Activated CD8-positive, alpha-beta memory T cell treated with anti-CD3 and anti-CD28 coated beads for 4 hours (primary cell): ENCODE measurements around the gene ANKS1B.
"Not testable (repeated sequence)": the region's sequence is repeated elsewhere in the genome, so short reads cannot be mapped to it uniquely, and the experiment has no call there.

ENCODE experiments used
- DNase-seq, 2 donors: peaks; one replicate each; pipeline ENCODE4 v3.0.0-alpha.2; 2020; ENCODE audit warnings: low read depth in 2 of 2

Gene ANKS1B

DNA sequence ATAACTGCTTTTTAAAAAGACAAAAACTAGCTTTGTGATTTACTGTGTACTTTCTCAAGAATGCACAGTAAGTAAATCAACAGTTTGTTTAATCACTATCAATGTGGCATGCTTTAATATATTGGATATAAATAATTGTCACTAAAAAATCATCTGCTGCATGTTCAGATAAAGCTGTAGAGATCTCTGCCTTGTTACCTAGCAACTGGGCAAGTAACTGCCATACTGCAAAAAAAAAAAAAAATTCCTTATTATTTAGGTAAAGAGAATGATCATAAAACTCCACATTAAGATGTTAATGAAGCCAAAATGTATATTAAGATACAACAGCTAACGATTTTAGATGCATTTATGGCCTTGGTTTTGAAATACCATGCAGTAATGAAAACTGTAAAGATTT, 1102.2 kb downstream of the ANKS1B start:
- no peak for DNase-seq

- no peak for DNase-seq
Measured at GRCh38 chr12:98873776-98874175, 1111.0 kb downstream of the ANKS1B start.

DNA sequence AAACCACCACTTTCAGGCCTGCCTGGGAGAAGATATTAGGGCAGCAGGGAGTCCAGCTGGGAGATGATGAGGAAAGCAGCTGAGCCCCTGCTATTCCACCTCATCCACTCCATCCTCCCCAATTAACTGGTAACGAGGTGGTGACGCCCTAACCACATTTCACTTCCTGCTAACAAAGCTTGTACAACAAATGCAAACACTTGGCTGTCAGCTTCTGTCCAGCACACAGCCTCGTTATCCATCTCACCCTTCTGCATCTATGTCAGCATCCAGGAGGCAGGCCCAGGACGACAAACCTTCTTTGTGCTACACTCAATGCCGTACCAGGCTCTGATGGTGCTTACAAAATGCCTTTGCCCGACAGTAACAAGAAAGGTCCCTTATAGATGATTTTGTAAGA, 1114.2 kb downstream of the ANKS1B start:
- no peak for DNase-seq

GRCh38 chr12:98869886-98870503, 1114.7 kb downstream of the ANKS1B start:
- DNase-seq: no peak

DNA sequence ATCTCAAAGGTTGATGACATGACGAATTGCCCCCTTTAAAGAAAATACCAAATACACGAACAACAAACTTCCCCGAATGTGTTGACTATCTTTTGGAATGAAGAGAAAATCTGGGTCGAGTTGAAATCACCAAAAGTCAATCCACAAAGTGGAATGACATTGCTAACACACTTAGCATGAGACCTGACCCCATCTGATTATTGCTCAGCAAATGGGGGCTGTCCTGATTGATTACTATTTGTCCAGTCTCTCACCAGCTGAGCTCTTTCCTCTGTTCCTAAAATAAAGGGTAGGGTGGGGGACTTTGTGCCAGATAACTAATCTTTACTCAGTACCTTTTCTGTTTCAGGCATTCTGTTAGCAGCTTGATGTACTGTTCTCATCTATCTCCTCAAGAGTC, 1116.2 kb downstream of the ANKS1B start:
- no peak for DNase-seq

DNA sequence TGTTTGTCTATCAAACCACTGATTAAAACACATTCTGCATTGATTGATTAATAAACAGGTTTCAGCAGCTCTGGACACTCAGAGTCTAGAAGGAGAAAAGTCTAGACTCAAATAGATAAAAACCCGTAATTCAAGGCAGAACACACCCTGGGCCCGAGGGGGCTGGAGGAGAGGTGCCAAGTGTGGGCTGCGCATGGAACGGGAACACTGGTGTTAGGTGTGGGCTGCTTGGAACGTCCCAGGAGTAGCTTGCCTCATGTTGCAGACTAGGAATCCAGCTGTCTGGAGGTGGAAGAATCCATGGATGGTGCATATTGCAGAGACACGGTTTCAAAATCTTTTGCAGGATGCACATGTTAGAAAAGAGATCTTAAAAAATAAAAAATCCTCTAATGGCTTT, 1116.7 kb downstream of the ANKS1B start:
- DNase-seq: no peak

DNA sequence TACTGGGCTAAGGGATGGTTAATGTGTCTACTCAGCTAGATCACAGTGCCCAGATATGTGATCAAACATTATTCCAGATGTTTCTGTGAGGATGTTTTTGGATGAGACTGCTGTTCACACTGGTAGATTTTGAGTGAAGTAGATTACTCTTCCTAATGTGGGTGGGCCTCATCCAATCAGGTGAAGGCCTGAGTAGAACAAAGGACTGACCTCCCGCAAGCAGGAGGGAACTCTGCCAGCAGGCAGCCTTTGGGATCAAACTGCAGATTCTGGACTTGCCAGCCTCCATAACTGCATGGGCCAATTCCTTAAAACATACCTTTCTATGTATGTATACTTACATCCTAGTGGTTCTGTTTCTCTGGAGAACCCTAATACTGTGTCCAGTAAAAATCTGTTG, 1120.4 kb downstream of the ANKS1B start:
- DNase-seq: no peak

DNA sequence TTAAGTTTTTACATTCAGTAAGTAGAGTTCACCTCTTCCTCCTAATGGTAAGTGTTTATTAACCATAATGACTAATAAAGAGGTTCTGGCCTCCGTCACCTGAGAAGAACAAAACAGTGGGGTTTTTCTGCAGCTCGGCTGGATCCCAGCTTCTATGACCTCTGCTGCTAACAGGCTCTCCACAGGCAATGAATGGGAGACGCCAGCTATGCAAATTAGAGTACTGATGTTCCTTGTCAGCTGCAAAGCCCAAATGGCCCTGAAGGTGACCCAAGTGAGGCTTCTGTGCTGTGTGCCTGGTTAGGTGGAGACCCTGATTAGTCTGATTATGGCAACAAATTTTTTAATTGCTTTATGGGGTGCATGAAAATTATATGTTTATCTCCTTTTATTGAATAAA, 1121.6 kb downstream of the ANKS1B start:
- no peak for DNase-seq

DNA sequence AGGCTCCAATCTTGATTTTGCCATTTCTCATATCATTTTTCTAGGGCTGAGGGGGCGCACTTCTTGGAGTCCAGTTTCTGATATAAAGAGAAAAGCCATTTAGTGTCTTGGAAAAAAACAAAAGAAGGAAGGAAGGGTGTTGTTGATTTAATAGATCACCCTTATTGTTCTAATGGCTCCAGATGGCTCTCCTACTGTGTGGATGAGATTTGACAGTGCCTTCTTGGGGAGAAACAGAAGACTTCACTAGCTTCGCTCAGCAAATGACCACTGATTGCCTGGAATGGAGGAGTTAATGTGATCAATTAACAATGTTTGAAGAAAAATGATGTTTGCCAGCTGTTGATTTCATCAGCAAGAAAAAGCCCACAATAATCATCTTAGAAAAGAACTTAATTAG, 1123.5 kb downstream of the ANKS1B start:
- no peak for DNase-seq

- DNase-seq: no peak
Measured at GRCh38 chr12:98856897-98857540, 1127.7 kb downstream of the ANKS1B start.

DNA sequence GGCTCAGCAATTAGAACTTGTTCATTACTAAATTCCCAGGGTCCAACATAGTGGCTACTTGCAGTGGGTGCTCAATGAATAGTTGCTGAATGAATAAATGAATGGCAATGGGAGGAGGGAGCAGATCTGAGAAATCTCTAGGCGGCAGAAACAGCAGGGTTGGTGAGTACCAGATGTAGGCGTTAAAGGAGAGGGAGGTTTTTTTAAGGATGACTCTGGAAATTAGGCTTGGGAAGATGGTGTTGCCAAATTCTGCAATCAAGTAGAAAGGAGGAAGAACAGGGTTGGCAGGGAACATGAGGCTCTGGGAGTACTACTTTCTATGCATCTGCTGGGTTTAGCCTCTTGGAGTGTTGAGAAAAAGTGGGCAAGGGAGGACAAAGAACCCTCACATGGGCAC, 1132.6 kb downstream of the ANKS1B start:
- no peak for DNase-seq

- no peak for DNase-seq
Measured at GRCh38 chr12:98847242-98847641, 1137.5 kb downstream of the ANKS1B start.

GRCh38 chr12:98845957-98846356, 1138.8 kb downstream of the ANKS1B start:
- no peak for DNase-seq

DNA sequence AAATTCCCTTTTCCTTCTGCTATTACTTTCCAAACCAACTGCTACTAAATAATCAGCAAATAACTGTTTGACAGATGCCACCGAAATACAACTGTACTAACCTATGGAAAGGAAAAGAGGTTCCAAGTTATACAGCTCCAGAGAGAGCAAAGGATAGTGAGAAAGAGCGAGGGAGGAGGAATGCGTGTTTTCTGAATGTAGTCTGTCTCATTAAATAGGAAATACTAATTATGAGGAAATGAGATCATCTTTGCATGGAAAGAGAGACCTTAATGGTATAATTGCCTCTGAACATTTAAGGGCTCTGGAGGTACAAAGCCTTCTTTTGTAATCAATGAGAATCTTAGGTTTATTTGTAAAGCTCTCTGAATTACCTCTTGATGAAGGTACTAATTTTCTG, 1144.4 kb downstream of the ANKS1B start:
- DNase-seq: no peak

DNA sequence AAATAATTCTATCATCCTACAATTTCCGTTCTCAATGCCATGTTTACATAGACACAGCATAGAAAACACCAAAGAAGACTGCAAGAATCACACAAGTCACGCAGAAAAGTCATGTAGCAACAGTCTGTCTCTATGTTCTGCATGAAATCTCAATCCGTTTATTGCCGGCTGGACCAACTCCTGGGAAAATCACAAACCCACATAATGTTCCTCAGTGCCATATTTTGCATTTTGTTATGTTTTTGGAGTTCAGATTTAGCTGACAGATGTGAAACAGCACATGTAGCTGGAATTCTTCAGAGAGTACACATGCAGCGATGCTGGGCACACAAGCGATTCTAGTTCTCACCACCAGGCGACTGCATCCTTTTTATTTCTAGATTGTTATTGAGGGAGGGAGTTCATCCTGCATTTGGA, 1146.5 kb downstream of the ANKS1B start:
- DNase-seq: no peak

DNA sequence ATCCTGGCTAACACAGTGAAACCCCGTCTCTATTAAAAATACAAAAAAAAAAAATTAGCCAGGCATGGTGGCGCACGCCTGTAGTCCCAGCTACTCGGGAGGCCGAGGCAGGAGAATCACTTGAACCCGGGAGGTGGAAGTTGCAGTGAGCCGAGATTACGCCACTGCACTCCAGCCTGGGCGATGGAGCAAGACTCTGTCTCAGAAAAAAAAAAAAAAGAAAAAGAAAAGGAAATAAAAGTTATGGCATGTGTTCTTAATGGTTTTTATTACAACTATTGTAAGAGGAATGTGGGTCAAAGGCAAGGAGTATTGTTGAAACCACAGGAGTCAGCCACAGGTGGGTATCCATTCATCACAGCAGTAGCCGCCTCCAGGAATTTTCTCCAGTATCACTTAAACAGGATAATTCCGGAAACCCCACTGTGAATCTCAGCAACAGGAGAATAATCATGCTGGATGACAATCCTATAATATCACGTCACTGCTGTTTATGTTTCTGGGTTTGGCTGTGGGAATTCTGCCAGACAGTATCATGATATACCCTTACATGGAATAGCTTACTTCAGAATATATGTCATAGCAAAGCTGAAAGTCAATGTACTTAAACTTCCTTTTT, 1147.5 kb downstream of the ANKS1B start:
- DNase-seq: not testable (repeated sequence)

- DNase-seq: no peak
Measured at GRCh38 chr12:98830657-98831056, 1154.1 kb downstream of the ANKS1B start.

- DNase-seq: no peak
Measured at GRCh38 chr12:98828802-98829600, 1155.7 kb downstream of the ANKS1B start.

- DNase-seq: no peak
Measured at GRCh38 chr12:98823012-98823411, 1161.7 kb downstream of the ANKS1B start.

DNA sequence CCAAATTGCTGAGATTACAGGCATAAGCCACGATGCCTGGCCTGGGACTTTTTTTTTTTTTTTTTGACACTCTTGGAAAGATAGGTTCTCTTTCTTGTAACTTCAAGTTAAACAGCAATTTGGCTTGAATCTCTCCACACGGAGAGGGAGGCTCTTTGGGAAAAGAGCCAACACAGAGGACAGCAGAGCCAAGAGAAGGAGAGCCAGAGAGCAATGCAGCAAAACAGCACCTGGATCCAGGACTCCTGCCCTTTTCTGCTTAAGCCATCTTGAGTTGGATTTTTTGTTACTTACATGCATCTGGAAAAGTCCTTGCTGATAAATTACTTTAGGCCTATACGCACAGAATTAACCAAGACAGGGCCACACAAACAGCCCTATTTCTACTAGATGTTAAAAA, 1162.9 kb downstream of the ANKS1B start:
- DNase-seq: no peak

DNA sequence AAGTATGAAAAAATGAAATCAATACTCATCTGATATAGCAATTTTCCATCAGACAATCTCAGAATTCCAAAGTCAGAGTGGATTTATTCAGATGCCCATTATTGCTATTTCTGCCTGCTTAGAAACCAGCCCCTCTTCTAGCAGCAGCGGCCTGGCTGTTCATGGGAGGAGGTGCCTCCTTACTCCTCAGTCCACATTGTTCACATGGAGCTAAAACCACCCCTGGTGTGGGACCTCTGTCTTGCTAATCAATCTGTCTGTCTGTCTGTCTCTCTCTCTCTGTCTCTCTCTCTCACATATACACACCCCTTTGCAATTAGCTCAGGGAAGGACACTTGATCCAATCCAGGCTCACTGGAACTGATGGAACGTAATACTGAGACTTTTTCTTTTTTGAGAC, 1163.5 kb downstream of the ANKS1B start:
- DNase-seq: no peak

GRCh38 chr12:98819821-98820404, 1164.8 kb downstream of the ANKS1B start:
- DNase-seq: no peak
